Neutrophil (primary cell): Measurements from ENCODE around the gene DBH.

Experiments used
- H3K27ac ChIP-seq: fragments of 200-600 bp; sonication (generic); 2 replicates; pipeline ENCODE4 v1.5.1; 2016; ENCODE audit warnings: mild to moderate bottlenecking, moderate library complexity
- H3K27me3 ChIP-seq: fragments of 200-600 bp; sonication (generic); 2 replicates; pipeline ENCODE4 v1.6.0; 2016; ENCODE audit warnings: mild to moderate bottlenecking
- H3K36me3 ChIP-seq: fragments of 200-600 bp; sonication (generic); 2 replicates; pipeline ENCODE4 v1.5.1; 2017
- H3K4me1 ChIP-seq, 2 experiments: fragments of 200-600 bp in 1 of 2; sonication (generic) in 1 of 2; 1 replicate in 1 of 2; 2 replicates in 1 of 2; pipeline versions ENCODE4 v1.5.1 to v1.6.1; 2013 to 2016; ENCODE audit warnings: low read depth in 1 of 2, low read length in 1 of 2, mild to moderate bottlenecking in 1 of 2, moderate library complexity in 1 of 2; ENCODE audit not compliant: control insufficient read depth in 1 of 2, insufficient read depth in 1 of 2
- H3K4me3 ChIP-seq, 2 experiments: fragments of 200-600 bp in 1 of 2; sonication (generic) in 1 of 2; 1 replicate in 1 of 2; 2 replicates in 1 of 2; pipeline ENCODE4 v1.5.1; 2013 to 2016; ENCODE audit warnings: low read depth in 1 of 2, low read length in 1 of 2, mild to moderate bottlenecking in 1 of 2, moderate library complexity in 1 of 2
- H3K9me3 ChIP-seq: fragments of 200-600 bp; sonication (generic); 2 replicates; pipeline ENCODE4 v1.5.1; 2016
- CTCF ChIP-seq: fragments of 200-600 bp; sonication (generic); IDR thresholded peaks from 2 replicates; pipeline ENCODE4 v1.5.1; 2016; ENCODE audit warnings: antibody characterized with exemption

The DBH gene

GRCh38 chr9:133665535-133665934 lies 29.4 kb downstream of the DBH start:
- TF ChIP-seq CTCF: no peak
- H3K4me3 ChIP-seq: no peak overlapping the region
- H3K27ac ChIP-seq: no peak overlapping the region
- no peaks in the 10 kb centered on the region for H3K36me3 ChIP-seq
- no peaks in the 10 kb centered on the region for H3K9me3 ChIP-seq
- peaks cover 5% of the 10 kb centered on the region for H3K27me3 ChIP-seq
- no peaks in the 10 kb centered on the region for H3K4me1 ChIP-seq

- Histone ChIP-seq H3K27ac (no peak overlapping the region), H3K36me3 (no peaks in the 10 kb centered on the region), H3K9me3 (no peaks in the 10 kb centered on the region), H3K27me3 (no peaks in the 10 kb centered on the region), H3K4me3 (no peak overlapping the region), H3K4me1 (no peaks in the 10 kb centered on the region)
- TF ChIP-seq CTCF: no peak
These were observed 30.2 kb downstream of the DBH start for GRCh38 chr9:133666387-133666786.

GRCh38 chr9:133666845-133667244 lies 30.7 kb downstream of the DBH start:
- Histone ChIP-seq H3K4me1 (no peaks in the 10 kb centered on the region), H3K9me3 (no peaks in the 10 kb centered on the region), H3K36me3 (no peaks in the 10 kb centered on the region), H3K27me3 (no peaks in the 10 kb centered on the region), H3K27ac (no peak overlapping the region), H3K4me3 (no peak overlapping the region)
- TF ChIP-seq CTCF: no peak

GRCh38 chr9:133667759-133668450 lies 31.7 kb downstream of the DBH start:
- TF ChIP-seq CTCF: no peak
- no peaks in the 10 kb centered on the region for H3K9me3 ChIP-seq
- H3K4me1 ChIP-seq: no peaks in the 10 kb centered on the region
- no peaks in the 10 kb centered on the region for H3K36me3 ChIP-seq
- H3K27me3 ChIP-seq: no peaks in the 10 kb centered on the region
- H3K4me3 ChIP-seq: no peak overlapping the region
- no peak overlapping the region for H3K27ac ChIP-seq

- Histone ChIP-seq H3K4me3 (no peak overlapping the region), H3K27me3 (no peaks in the 10 kb centered on the region), H3K27ac (no peak overlapping the region), H3K9me3 (no peaks in the 10 kb centered on the region), H3K36me3 (no peaks in the 10 kb centered on the region), H3K4me1 (no peaks in the 10 kb centered on the region)
- TF ChIP-seq CTCF: no peak
These were observed 33.1 kb downstream of the DBH start for GRCh38 chr9:133669182-133669801.
